K562 (cell line): ENCODE measurements around the gene PLGRKT. TPM values are rescaled to one million over a fixed set of nuclear protein-coding genes. Genes with fewer than 3 reads are reported as not detected.
A peak's percentile ranks its signal among the peaks of the same experiment; 100 is the strongest.
"Not testable (repeated sequence)": the region's sequence is repeated elsewhere in the genome, so short reads cannot be mapped to it uniquely, and the experiment has no call there.

ENCODE experiments used
- ATAC-seq: fragments of 200-7000 bp; cut with Tn5 transposase; 3 replicates; pipeline ENCODE4 v1.9.1; 2020; ENCODE audit warnings: moderate library complexity
- BruUV-seq: library from RNA; stranded (reverse); fragments of 400-500 nt; replicated peaks from 2 replicates; lab custom pipeline; 2021; lab: Mats Ljungman, UMichigan
- CTCF ChIA-PET: fragments of 300-600 bp; formaldehyde crosslinking; extraction: SDS; loops from one replicate; lab custom pipeline; 2021; ENCODE audit warnings: low intra/inter-chr PET ratio; lab: Yijun Ruan, JAX
- POLR2A ChIA-PET: fragments of 300-600, 350-650 bp; sonication (Branson Sonifier 250); formaldehyde crosslinking; extraction: SDS; loops from one replicate; lab custom pipeline; 2021; ENCODE audit warnings: antibody characterized with exemption, inconsistent platforms; lab: Yijun Ruan, JAX
- DNase-seq, 4 experiments: peaks; one replicate each; pipeline versions ENCODE4 v3.0.0 to v3.0.0-alpha.2; 2011 to 2018; ENCODE audit warnings: low spot score in 3 of 4, mixed read lengths in 3 of 4; ENCODE audit errors: extremely low read depth in 1 of 4
- FAIRE-seq: peaks from 2 replicates; lab custom pipeline; 2011; peaks lifted over from hg19 to GRCh38; lab: Jason Lieb, UNC
- H2AFZ ChIP-seq: 2 replicates; pipeline ENCODE4 v1.6.0; 2011; ENCODE audit warnings: low read depth, low read length, control low read depth, inconsistent platforms
- H3K27ac ChIP-seq: fragments of 200-600 bp; 3 replicates; pipeline ENCODE4 v1.8.0; 2011; ENCODE audit warnings: low read depth, mild to moderate bottlenecking, control low read depth, inconsistent platforms, low read length, moderate library complexity, mixed read lengths; ENCODE audit errors: extremely low read depth
- H3K27me3 ChIP-seq, 2 experiments: fragments of 300-600 bp in 1 of 2; 2 replicates in 1 of 2; 3 replicates in 1 of 2; pipeline versions ENCODE4 v1.6.0 to v1.8.0; 2011; ENCODE audit warnings: inconsistent platforms in 2 of 2, low read length in 2 of 2, mild to moderate bottlenecking in 1 of 2, mixed read lengths in 1 of 2, moderate library complexity in 1 of 2; ENCODE audit not compliant: control insufficient read depth in 2 of 2, insufficient read depth in 2 of 2
- H3K36me3 ChIP-seq: fragments of 300-600 bp; 3 replicates; pipeline ENCODE4 v1.8.0; 2011; ENCODE audit warnings: mild to moderate bottlenecking, low read length, inconsistent platforms; ENCODE audit not compliant: control insufficient read depth, insufficient read depth
- H3K4me1 ChIP-seq, 2 experiments: fragments of 200-600 bp in 1 of 2; replicated peaks in 1 of 2; 2 replicates in 1 of 2; 3 replicates in 1 of 2; pipeline versions ENCODE4 v1.5.1 to v1.8.0; 2011; ENCODE audit warnings: inconsistent platforms in 2 of 2, low read length in 2 of 2, mild to moderate bottlenecking in 1 of 2, mixed read lengths in 1 of 2, moderate library complexity in 1 of 2; ENCODE audit not compliant: control insufficient read depth in 2 of 2, insufficient read depth in 2 of 2
- H3K4me2 ChIP-seq: 2 replicates; pipeline ENCODE4 v1.6.1; 2011; ENCODE audit warnings: low read length, control low read depth, inconsistent platforms, mixed read lengths; ENCODE audit not compliant: insufficient read depth
- H3K4me3 ChIP-seq: fragments of 200-600 bp; sonication (generic), shearing (Covaris generic); 2 replicates; pipeline ENCODE4 v1.5.1; 2016; ENCODE audit warnings: control low read depth, inconsistent platforms
- H3K79me2 ChIP-seq: fragments of 200-600 bp; 3 replicates; pipeline ENCODE4 v1.8.0; 2011; ENCODE audit warnings: low read length, inconsistent platforms; ENCODE audit not compliant: control insufficient read depth, insufficient read depth
- H3K9ac ChIP-seq, 2 experiments: 2 replicates each; pipeline versions ENCODE4 v1.6.0 to v1.6.1; 2011; ENCODE audit warnings: low read depth in 2 of 2, low read length in 2 of 2, control low read depth in 1 of 2, inconsistent platforms in 1 of 2, mild to moderate bottlenecking in 1 of 2, mixed read lengths in 1 of 2; ENCODE audit not compliant: insufficient read depth in 1 of 2
- H3K9me1 ChIP-seq: one replicate; pipeline ENCODE4 v1.6.0; 2011; ENCODE audit warnings: inconsistent platforms, mild to moderate bottlenecking, low read length, moderate library complexity; ENCODE audit not compliant: control insufficient read depth, insufficient read depth
- H3K9me3 ChIP-seq: replicated peaks from 2 replicates; pipeline ENCODE4 v1.5.1; 2011; ENCODE audit warnings: low read depth, low read length, inconsistent platforms; ENCODE audit not compliant: control insufficient read depth, insufficient read depth
- H4K20me1 ChIP-seq: replicated peaks from 2 replicates; pipeline ENCODE4 v1.6.1; 2011; ENCODE audit warnings: low read length, inconsistent platforms, mixed read lengths; ENCODE audit not compliant: control insufficient read depth, insufficient read depth
- DNMT1 ChIP-seq: fragments of 450-650 bp; IDR thresholded peaks from 2 replicates; pipeline ENCODE4 v1.6.1; 2016; ENCODE audit warnings: antibody characterized with exemption, mild to moderate bottlenecking
- NFYB ChIP-seq: IDR thresholded peaks from 2 replicates; pipeline ENCODE4 v1.6.1; 2011; ENCODE audit warnings: mild to moderate bottlenecking, moderate library complexity; ENCODE audit not compliant: insufficient read length; ENCODE audit errors: extremely low read depth
- ZNF589 ChIP-seq: fragments of 200-800 bp; sonication (Bioruptor generic); IDR thresholded peaks from 2 replicates; pipeline ENCODE4 v1.6.1; 2016; ENCODE audit warnings: low read depth, missing genetic modification characterization, missing compliant biosample characterization
- WGBS: fragments of 100-300 bp; shearing (Covaris generic); methylation state at CpG from one replicate; pipeline ENCODE4 v1.1.6; 2016; ENCODE audit warnings: low coverage, mixed read lengths; ENCODE audit not compliant: insufficient coverage; ENCODE audit errors: missing lambda C conversion rate; 5-methylcytosine and 5-hydroxymethylcytosine counted together
- in situ Hi-C: fragments of 300-500 bp; cut with MboI; formaldehyde crosslinking; loops from 4 replicates; pipeline ENCODE4 v1.15.0; 2018; ENCODE audit warnings: inconsistent platforms, mixed read lengths
- intact Hi-C: fragments of 100-400 bp; cut with micrococcal nuclease; formaldehyde crosslinking; loops from 2 replicates; pipeline ENCODE4 v1.14.2; 2022
- polyA plus RNA-seq, 8 experiments: library from polyadenylated mRNA; depleted of rRNA in 4 of 8; stranded (reverse) in 5 of 8; unstranded in 3 of 8; fragments of >200 nt; fragmentation: Nextera tagmentation in 2 of 8; fragmentation: Illumina TruSeq in 1 of 8; extraction: Ambion mirVana in 2 of 8; extraction: Trizol in 1 of 8; gene quantifications; 2 replicates each; pipeline versions ENCODE4 v1.2.1 to v1.2.3, GENCODE V29; 2011 to 2014; ENCODE audit warnings: inconsistent platforms in 1 of 8, missing spikeins in 1 of 8
- total RNA-seq, 7 experiments: library from RNA; depleted of rRNA in 6 of 7; stranded (reverse); fragments of >200 nt in 6 of 7; fragmentation: Illumina TruSeq in 2 of 7; extraction: Trizol in 2 of 7; gene quantifications; 2 replicates each; pipeline versions ENCODE4 v1.2.1 to v1.2.3, GENCODE V29; 2011 to 2021; ENCODE audit warnings: low replicate concordance in 1 of 7
- TF ChIP-seq, protein P1 (sequence below): fragments of 250-450 bp; sonication (Bioruptor Pico); IDR thresholded peaks from 2 replicates; pipeline ENCODE4 v1.4.0; 2020; ENCODE audit warnings: mild to moderate bottlenecking

The PLGRKT gene
- total and polyA plus RNA-seq, 9 of the 15 experiments (the other 6 are each of a cell fraction or from before 2014, with no cell fraction given), result 4.7 to 13.8 (median 6.5) TPM

DNA sequence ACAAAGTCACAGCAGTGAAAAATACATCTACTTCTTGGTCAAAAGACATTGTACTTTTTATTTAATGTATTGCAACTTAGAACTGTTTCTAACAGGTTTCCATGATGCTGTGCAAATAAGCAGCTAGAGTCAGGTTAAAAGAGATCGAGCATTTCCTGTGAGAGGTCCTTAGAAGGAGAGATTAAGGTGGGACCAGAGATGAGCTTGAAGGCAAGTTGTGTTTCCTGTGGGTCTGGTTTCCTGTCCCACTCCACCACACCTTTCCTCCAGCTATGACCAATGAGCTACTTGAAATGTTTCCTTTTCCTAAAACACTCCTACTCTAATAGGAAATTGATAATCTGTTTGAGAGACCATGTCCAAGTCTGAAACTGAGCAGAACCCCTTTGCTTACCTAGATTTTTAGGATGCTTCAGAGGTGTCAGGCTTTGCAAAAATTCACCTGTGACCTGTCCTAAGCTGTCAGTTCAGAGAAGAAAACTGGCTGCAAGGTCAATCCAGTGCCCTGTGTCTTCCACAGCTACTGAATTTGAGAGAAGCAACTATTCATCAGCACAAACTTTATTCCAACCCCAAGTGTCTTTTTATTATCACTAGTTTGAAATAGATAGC is 85.0 kb downstream of the PLGRKT start:
- Histone ChIP-seq H3K9me3 (no peaks in the 10 kb centered on the region), H3K4me1 (no peaks in the 10 kb centered on the region), H2AFZ (no peak overlapping the region), H3K27ac (no peak overlapping the region), H4K20me1 (no peaks in the 10 kb centered on the region), H3K9me1 (no peaks in the 10 kb centered on the region), H3K79me2 (no peaks in the 10 kb centered on the region), H3K9ac (no peak overlapping the region), H3K4me2 (no peak overlapping the region), H3K36me3 (no peaks in the 10 kb centered on the region), H3K4me3 (no peak overlapping the region), H3K27me3 (no peaks in the 10 kb centered on the region)
- no peak for DNase-seq
- no peak for FAIRE-seq
- BruUV-seq, result no TSS peak
- ChIA-PET CTCF (no interaction called here), POLR2A (interaction anchor here (0.6 kb wide), 1 partner anchor 1033 kb away, joined by 4 read pairs; no protein-coding TSS in a partner anchor)
- 0% methylated on average over 1 of the region's 1 CpG for WGBS
- intact Hi-C loops, result no loop called here
- no peak for ATAC-seq
- TF ChIP-seq ZNF589 (CRISPR knock-in tag), result no peak
- TF ChIP-seq, protein P1, sequence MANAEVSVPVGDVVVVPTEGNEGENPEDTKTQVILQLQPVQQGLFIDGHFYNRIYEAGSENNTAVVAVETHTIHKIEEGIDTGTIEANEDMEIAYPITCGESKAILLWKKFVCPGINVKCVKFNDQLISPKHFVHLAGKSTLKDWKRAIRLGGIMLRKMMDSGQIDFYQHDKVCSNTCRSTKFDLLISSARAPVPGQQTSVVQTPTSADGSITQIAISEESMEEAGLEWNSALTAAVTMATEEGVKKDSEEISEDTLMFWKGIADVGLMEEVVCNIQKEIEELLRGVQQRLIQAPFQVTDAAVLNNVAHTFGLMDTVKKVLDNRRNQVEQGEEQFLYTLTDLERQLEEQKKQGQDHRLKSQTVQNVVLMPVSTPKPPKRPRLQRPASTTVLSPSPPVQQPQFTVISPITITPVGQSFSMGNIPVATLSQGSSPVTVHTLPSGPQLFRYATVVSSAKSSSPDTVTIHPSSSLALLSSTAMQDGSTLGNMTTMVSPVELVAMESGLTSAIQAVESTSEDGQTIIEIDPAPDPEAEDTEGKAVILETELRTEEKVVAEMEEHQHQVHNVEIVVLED, result no peak
- TF ChIP-seq DNMT1, result no peak
- no peak for TF ChIP-seq NFYB
- in situ Hi-C loops, result no loop called here

- ATAC-seq (peak; percentile 97), FAIRE-seq (peak; percentile 29)
- H3K9me1 ChIP-seq, CTCF ChIA-PET, BruUV-seq, H4K20me1 ChIP-seq, intact Hi-C loops, H3K4me1 ChIP-seq, POLR2A ChIA-PET, DNase-seq, H2AFZ ChIP-seq, H3K79me2 ChIP-seq, H3K9me3 ChIP-seq, H3K4me3 ChIP-seq, H3K27ac ChIP-seq, H3K9ac ChIP-seq, H3K27me3 ChIP-seq, H3K4me2 ChIP-seq, H3K36me3 ChIP-seq: not testable (repeated sequence)
- in situ Hi-C loops, result loop anchor here (5.0 kb wide), 1 partner anchor 37 kb away; the partner anchor contains the start of gene RLN2
- 83% methylated on average over 7 of the region's 50 CpGs for WGBS
Measured at GRCh38 chr9:5338992-5339981, 98.4 kb downstream of the PLGRKT start, which contains the start of gene RLN1. Gene RLN1, minus strand, starts transcription at chr9:5339876. Its CDS starts 130 bp downstream, at chr9:5339746.
